Activated naive CD4-positive, alpha-beta T cell treated with anti-CD3 and anti-CD28 coated beads, Interleukin-2, amount 50 U/mL, for 24 hours (primary cell): ENCODE data around the gene MCRIP1.
A peak's percentile ranks its signal among the peaks of the same experiment; 100 is the strongest.

Experiments used
- H3K27ac Mint-ChIP-seq: one replicate; pipeline ENCODE4 v1.8.0; 2021; ENCODE audit warnings: mild to moderate bottlenecking, mixed read lengths
- H3K27me3 Mint-ChIP-seq: one replicate; pipeline ENCODE4 v1.8.0; 2021; ENCODE audit warnings: mixed read lengths
- H3K36me3 Mint-ChIP-seq: one replicate; pipeline ENCODE4 v1.8.0; 2021; ENCODE audit warnings: mixed read lengths
- H3K4me1 Mint-ChIP-seq: one replicate; pipeline ENCODE4 v1.8.0; 2021; ENCODE audit warnings: mixed read lengths
- H3K4me3 Mint-ChIP-seq: one replicate; pipeline ENCODE4 v1.8.0; 2021; ENCODE audit warnings: mild to moderate bottlenecking, mixed read lengths
- H3K9me3 Mint-ChIP-seq: one replicate; pipeline ENCODE4 v1.8.0; 2021; ENCODE audit warnings: mixed read lengths

Gene MCRIP1

DNA sequence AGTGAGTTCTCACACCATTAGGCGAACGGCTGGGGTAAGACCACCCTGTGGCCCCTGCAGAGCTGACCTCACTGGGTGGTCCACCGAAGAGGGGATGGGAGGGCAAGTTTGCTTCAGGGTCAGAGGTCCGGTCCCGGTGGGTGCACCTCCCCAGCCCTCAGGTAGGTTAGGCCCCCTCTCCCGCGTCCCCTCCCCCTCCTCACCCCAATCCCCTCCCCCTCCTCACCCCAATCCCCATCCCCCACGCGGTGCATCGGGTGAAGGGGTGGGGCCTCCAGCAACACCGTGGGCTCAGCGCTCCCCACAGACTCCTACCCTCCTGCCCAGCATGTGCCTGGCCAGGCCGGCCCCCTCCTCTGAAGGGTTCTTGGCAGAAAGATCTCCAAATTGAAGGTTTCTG is 13.4 kb downstream of the MCRIP1 start:
- Mint-ChIP-seq H3K4me1 (no peaks in the 10 kb centered on the region), H3K9me3 (no peaks in the 10 kb centered on the region), H3K4me3 (no peak overlapping the region), H3K27me3 (no peaks in the 10 kb centered on the region), H3K27ac (no peak overlapping the region), H3K36me3 (no peaks in the 10 kb centered on the region)

DNA sequence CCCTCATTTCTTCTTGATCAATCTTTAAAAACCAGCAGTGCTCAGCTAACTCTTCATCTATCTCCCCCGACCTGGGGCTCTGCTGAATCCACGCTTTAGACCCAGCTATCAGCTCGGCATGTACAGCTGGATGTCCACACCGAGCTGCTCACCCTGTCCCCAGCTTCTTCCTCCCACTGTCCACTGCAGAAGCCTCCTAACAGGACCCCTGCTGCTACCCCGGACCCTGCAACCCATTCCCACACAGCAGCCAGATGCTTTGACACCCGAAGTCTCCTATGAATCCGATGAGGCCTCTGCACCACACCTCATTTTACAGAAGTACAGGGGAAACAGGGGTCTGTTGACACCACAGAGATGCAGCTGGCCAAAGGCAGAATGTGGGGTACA is 15.3 kb downstream of the MCRIP1 start:
- Mint-ChIP-seq H3K4me3 (no peak overlapping the region), H3K27ac (peak overlapping the region; percentile 53), H3K36me3 (no peaks in the 10 kb centered on the region), H3K4me1 (no peaks in the 10 kb centered on the region), H3K9me3 (no peaks in the 10 kb centered on the region), H3K27me3 (no peaks in the 10 kb centered on the region)

DNA sequence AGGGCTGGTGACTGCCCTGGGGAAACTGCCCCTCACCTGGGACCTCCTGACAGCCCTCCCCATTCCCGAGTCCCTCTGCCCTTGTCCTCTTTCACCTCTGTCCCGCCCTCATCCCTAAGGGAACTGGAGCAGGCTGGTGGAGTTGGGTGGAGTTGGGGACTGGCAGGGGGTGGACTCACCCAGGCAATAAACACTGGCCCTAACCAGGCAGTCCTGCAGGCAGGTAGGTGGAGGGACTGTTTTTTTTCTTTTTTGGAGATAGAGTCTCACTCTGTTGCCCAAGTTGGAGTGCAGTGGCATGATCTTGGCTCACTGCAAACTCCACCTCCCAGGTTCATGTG is 17.5 kb downstream of the MCRIP1 start:
- Mint-ChIP-seq H3K36me3 (no peaks in the 10 kb centered on the region), H3K27ac (no peak overlapping the region), H3K27me3 (no peaks in the 10 kb centered on the region), H3K4me1 (no peaks in the 10 kb centered on the region), H3K4me3 (no peak overlapping the region), H3K9me3 (no peaks in the 10 kb centered on the region)

DNA sequence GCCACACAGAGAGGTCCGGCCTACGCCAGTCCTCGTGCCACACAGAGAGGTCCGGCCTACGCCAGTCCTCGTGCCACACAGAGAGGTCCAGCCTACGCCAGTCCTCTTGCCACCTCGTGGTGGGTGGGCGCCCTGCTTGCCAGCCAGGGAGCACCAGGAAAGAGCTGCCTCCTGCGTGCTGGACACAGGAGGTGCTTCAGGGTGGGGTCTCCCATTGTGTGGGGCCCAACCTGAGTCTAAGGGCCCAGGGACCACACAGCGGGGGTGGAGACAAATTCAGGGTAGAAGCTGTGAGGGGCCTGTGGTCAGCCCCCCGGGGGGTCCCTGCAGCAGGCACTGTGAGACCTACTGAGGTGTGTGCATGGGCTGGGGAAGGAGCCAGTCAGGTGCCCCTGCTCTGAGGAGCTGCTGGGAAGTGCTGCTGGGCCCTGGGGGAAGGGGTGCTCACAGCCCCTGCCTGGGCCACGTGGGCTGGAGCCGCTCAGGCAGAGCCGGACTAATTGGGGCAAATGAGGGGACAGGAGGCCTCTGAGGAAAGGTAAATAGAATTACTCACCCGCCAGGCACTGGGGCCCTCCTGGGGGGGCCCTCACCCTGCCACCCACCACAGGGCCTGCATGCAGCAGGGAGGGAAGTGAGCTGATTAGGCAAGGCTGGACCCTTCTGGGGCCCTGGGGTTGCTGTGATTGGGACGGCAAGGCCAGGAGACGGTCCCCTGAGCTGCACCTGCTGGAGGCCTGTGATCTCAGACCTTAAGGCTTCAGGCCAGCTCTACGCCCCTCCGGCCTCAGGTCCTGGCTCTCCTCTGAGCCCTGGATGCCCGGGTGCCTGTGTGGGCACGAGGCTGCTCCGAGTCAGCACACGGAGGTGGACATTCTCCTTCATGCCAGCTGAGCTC is 18.1 kb downstream of the MCRIP1 start:
- no peak overlapping the region for H3K4me3 Mint-ChIP-seq
- no peak overlapping the region for H3K27ac Mint-ChIP-seq
- no peaks in the 10 kb centered on the region for H3K4me1 Mint-ChIP-seq
- H3K9me3 Mint-ChIP-seq = no peaks in the 10 kb centered on the region
- H3K27me3 Mint-ChIP-seq = peaks cover 4% of the 10 kb centered on the region
- H3K36me3 Mint-ChIP-seq = no peaks in the 10 kb centered on the region

DNA sequence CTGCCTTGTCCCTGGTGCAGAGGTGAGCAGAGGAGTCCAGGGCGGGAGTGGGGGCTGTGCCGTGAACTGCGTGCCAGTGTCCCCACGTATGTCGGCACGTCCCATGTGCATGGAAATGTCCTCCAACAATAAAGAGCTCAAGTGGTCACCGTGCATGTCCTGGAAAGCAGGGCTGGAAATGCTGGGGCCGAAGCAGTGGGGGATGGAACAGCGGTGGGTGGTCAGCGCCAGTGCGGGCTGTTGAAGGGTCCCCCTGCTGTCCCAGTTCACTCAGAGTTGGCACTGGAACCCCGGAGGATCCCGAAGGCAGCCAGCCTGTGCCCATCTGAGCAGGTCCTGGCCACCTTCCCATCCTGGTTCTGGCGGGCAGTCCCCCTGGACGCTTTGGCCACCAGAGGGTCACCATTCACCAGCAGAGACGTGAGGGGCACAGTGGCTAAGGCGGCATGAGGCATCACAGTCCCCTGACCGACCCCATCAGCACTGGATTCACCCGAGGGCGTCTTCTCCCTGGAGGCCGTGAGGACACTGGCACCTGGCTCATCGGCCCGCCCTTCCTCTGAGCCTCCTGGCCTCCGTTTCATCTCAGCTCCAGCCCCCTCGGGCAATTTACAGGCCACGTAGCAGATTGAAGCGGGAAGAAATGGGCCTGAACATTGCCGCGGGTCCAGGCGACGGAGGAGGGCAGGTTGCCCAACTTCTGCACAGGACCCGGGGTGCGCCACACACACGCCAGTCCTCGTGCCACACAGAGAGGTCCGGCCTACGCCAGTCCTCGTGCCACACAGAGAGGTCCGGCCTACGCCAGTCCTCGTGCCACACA is 19.0 kb downstream of the MCRIP1 start:
- Mint-ChIP-seq H3K4me1 (no peaks in the 10 kb centered on the region), H3K27ac (no peak overlapping the region), H3K4me3 (no peak overlapping the region), H3K36me3 (no peaks in the 10 kb centered on the region), H3K27me3 (peaks cover 10% of the 10 kb centered on the region), H3K9me3 (no peaks in the 10 kb centered on the region)

DNA sequence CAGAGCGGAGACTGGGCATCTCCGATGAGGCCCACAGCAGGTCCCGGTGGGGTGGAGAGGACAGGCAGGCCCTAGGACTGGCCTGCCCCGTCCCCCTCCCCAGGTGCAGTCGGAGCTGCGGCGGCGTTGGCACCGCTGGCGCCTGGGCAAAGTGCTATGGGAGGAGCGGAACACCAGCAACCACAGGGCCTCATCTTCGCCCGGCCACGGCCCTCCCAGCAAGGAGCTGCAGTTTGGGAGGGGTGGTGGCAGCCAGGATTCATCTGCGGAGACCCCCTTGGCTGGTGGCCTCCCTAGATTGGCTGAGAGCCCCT is 19.8 kb downstream of the MCRIP1 start:
- H3K36me3 Mint-ChIP-seq = no peaks in the 10 kb centered on the region
- peaks cover 11% of the 10 kb centered on the region for H3K27me3 Mint-ChIP-seq
- no peaks in the 10 kb centered on the region for H3K9me3 Mint-ChIP-seq
- no peak overlapping the region for H3K27ac Mint-ChIP-seq
- H3K4me1 Mint-ChIP-seq = no peaks in the 10 kb centered on the region
- H3K4me3 Mint-ChIP-seq = no peak overlapping the region

DNA sequence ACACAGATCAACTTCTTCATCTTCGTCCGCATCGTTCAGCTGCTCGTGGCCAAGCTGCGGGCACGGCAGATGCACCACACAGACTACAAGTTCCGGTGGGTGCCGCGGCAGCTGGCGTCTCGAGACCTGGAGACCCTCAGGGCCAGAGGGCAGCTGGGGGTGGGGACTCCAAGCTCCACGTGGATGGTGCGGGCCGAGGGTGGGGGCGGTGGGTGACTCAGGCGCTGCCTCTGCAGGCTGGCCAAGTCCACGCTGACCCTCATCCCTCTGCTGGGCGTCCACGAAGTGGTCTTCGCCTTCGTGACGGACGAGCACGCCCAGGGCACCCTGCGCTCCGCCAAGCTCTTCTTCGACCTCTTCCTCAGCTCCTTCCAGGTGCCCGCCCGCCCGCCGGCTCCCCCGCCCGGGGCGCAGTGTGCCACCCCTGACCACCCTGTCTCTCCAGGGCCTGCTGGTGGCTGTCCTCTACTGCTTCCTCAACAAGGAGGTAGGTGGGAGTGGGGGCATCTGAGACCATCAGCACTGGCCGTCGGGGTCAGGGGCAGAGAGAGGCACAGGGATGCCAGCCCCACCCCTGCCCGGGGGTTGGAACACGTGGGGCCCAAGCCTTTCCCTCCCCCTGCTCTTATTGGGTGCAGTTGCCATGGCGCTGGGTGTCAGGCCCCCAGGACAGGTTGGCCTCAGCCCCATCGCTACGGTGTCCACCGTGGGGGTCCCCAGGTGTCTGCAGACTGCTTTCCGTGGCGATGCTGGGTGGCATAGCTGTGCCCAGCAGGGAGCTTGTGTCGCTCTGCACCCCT is 20.3 kb downstream of the MCRIP1 start:
- Mint-ChIP-seq H3K27me3 (peaks cover 11% of the 10 kb centered on the region), H3K4me3 (no peak overlapping the region), H3K9me3 (no peaks in the 10 kb centered on the region), H3K27ac (no peak overlapping the region), H3K36me3 (no peaks in the 10 kb centered on the region), H3K4me1 (no peaks in the 10 kb centered on the region)

DNA sequence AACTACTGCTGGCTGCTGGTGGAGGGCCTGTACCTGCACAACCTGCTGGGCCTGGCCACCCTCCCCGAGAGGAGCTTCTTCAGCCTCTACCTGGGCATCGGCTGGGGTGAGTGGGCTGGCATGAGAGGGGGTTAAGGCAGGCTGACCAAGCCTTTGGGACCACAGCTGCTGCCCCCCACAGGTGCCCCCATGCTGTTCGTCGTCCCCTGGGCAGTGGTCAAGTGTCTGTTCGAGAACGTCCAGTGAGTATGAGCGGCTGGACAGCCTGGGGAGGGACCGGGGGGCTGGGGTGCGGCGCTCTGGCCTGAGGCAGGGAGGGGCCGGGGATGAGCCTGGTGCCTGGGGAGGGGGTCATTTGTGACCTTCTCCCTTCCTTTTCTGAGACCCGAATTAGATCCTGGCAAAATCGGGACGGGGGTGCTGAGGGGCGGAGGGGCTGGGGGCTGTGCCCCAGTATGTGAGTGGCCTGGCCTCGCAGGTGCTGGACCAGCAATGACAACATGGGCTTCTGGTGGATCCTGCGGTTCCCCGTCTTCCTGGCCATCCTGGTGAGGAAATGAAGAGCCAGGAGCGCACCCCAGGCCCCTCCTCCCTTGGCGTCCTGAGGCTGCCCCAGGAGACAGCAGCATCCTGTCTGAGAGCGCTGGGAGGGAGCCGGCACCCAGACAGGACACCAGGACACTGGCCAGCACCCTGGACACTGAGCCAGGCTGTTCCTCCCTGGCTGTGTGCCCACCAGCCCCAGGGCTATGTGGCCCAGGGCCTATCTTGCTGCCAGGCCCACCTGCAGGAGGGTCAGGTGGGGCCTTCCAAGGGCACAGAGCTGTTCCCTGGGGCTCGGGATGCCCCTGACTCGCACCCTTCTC is 21.2 kb downstream of the MCRIP1 start:
- Mint-ChIP-seq H3K4me1 (no peaks in the 10 kb centered on the region), H3K4me3 (no peak overlapping the region)

DNA sequence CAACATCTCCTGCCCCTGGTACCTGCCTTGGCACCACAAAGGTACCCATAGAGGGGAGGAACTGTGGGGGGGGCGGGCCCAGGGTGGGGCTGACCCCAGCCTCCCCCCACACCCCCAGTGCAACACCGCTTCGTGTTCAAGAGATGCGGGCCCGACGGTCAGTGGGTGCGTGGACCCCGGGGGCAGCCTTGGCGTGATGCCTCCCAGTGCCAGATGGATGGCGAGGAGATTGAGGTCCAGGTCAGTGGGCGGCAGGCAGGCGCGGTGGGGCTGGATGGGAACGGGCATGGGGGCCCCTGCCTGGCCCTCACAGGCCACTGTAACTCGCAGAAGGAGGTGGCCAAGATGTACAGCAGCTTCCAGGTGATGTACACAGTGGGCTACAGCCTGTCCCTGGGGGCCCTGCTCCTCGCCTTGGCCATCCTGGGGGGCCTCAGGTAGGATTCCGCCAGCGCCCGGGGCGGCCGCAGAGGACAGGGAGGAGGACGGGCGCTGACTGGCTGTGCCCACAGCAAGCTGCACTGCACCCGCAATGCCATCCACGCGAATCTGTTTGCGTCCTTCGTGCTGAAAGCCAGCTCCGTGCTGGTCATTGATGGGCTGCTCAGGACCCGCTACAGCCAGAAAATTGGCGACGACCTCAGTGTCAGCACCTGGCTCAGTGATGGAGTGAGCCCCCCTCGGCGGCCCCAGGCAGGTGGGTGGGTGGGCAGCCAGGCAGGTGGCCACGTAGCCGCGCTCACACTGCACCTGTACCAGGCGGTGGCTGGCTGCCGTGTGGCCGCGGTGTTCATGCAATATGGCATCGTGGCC is 22.0 kb downstream of the MCRIP1 start:
- Mint-ChIP-seq H3K4me1 (no peaks in the 10 kb centered on the region), H3K36me3 (no peaks in the 10 kb centered on the region), H3K27ac (no peak overlapping the region)

More for the DNA sequence above, 21.2 kb downstream of the MCRIP1 start:
- Mint-ChIP-seq H3K9me3 (no peaks in the 10 kb centered on the region), H3K27ac (no peak overlapping the region), H3K27me3 (peaks cover 12% of the 10 kb centered on the region), H3K36me3 (no peaks in the 10 kb centered on the region)

DNA sequence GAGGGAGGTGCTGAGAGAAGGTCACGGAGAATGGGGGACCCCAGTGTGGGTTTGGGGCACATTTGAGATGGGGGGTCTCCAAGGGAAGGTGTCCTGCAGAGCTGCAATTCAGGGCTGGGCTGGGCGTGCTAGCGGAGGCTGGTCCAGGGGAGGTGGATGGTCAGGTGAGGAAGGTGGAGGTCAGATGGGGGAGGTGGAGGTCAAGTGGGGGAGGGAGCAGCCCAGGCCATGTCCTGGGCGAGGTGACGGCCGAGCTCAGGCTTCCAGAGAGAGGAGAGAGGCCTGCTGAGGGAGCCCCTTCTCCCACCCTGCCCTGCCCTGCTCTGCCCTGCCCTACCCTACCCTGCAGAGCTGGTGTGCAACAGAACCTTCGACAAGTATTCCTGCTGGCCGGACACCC is 22.6 kb downstream of the MCRIP1 start:
- Mint-ChIP-seq H3K36me3 (no peaks in the 10 kb centered on the region), H3K27ac (no peak overlapping the region), H3K27me3 (peaks cover 14% of the 10 kb centered on the region)

More for the DNA sequence above, 22.0 kb downstream of the MCRIP1 start:
- no peak overlapping the region for H3K4me3 Mint-ChIP-seq
- no peaks in the 10 kb centered on the region for H3K9me3 Mint-ChIP-seq
- peaks cover 13% of the 10 kb centered on the region for H3K27me3 Mint-ChIP-seq

DNA sequence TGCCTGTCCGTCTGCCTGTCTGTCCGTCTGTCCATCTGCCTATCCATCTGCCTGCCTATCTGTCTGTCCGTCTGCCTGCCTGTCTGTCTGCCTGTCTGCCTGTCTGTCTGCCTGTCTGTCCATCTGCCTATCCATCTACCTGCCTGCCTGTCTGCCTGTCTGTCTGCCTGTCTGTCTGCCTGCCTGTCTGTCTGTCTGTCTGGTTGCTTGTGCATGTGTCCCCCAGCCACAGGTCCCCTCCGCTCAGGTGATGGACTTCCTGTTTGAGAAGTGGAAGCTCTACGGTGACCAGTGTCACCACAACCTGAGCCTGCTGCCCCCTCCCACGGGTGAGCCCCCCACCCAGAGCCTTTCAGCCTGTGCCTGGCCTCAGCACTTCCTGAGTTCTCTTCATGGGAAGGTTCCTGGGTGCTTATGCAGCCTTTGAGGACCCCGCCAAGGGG is 23.5 kb downstream of the MCRIP1 start:
- Mint-ChIP-seq H3K27ac (no peak overlapping the region), H3K9me3 (no peaks in the 10 kb centered on the region), H3K4me1 (no peaks in the 10 kb centered on the region), H3K4me3 (no peak overlapping the region), H3K27me3 (peaks cover 14% of the 10 kb centered on the region), H3K36me3 (no peaks in the 10 kb centered on the region)

More for the DNA sequence above, 22.6 kb downstream of the MCRIP1 start:
- Mint-ChIP-seq H3K4me3 (no peak overlapping the region), H3K4me1 (no peaks in the 10 kb centered on the region), H3K9me3 (no peaks in the 10 kb centered on the region)

DNA sequence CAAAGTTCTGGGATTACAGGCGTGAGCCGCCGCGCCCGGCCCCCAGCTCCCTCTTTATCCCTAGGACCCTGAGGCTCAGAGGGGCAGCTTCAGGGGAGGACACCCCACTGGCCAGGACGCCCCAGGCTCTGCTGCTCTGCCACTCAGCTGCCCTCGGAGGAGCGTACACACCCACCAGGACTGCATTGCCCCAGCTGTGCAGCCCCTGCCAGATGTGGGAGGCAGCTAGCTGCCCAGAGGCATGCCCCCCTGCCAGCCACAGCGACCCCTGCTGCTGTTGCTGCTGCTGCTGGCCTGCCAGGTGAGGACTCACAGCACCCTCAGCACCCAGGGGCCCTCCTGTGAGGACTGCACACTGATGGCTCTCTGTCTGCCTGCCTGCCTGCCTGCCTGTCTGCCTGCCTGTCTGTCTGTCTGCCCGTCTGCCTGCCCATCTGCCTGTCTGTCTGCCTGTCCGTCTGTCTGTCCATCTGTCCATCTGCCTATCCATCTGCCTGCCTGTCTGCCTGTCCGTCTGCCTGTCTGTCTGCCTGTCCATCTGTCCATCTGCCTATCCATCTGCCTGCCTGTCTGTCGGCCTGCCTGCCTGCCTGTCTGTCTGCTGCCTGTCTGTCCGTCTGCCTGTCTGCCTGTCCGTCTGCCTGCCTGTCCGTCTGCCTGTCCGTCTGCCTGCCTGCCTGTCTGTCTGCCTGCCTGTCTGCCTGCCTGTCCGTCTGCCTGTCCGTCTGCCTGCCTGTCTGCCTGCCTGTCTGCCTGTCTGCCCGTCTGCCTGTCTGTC is 24.1 kb downstream of the MCRIP1 start:
- Mint-ChIP-seq H3K27me3 (peaks cover 14% of the 10 kb centered on the region), H3K9me3 (no peaks in the 10 kb centered on the region), H3K27ac (no peak overlapping the region), H3K4me3 (no peak overlapping the region), H3K4me1 (no peaks in the 10 kb centered on the region), H3K36me3 (no peaks in the 10 kb centered on the region)

DNA sequence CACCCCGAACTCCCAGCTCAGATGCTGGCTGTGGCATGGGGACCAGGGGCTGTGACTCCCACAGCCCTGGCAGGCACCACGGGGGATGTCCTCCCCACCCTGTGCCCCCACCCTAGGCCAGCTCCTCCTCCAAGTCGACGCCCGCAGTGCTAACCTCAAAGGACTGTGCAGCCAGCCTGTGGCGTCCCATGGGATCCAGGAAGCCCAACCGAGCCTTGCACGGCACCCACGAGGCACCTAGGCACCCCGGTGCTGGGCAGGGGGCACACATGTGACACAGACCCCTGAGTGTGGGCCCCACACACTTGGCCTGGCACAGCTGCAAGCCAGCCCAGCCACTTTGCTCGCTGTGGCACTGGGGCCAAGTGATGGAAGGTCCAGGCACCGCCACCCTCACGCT is 25.3 kb downstream of the MCRIP1 start:
- Mint-ChIP-seq H3K9me3 (no peaks in the 10 kb centered on the region), H3K27ac (no peak overlapping the region), H3K27me3 (peaks cover 19% of the 10 kb centered on the region), H3K4me3 (no peak overlapping the region), H3K36me3 (no peaks in the 10 kb centered on the region), H3K4me1 (no peaks in the 10 kb centered on the region)
